Measurements from ENCODE around the gene TRIM31.

TRIM31 gene

DNA sequence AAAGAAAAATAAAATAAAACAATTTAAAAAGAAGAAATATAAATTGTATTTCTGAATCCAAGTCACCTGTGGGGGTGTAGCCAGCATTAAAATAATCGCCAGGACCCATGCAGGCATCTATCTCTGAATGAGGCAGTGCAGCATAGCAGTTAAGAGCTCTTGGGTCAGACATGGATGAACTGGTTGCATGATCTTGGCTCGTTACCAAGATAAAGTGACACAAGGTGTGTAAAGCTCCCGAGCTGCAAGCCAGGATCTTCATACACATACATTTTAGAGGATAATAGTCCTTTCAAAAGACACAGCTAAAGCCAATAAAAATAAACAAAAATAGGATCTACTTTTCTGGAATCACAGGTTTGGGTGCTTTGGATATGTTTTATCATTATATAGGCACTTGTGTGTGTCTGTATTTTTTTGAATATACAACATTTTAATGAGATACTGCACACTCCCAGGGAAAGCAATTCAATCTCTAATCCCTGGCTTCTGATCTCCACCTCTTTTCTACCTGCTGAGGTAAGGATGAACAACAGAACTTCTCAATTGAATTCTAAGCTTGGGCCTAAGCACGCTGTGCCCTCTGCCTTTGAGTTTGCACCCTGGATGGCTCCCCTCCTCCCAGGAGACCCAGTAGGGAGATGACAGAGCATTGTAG is 39.3 kb upstream of the TRIM31 start:
- TF ChIP-seq, protein P1, sequence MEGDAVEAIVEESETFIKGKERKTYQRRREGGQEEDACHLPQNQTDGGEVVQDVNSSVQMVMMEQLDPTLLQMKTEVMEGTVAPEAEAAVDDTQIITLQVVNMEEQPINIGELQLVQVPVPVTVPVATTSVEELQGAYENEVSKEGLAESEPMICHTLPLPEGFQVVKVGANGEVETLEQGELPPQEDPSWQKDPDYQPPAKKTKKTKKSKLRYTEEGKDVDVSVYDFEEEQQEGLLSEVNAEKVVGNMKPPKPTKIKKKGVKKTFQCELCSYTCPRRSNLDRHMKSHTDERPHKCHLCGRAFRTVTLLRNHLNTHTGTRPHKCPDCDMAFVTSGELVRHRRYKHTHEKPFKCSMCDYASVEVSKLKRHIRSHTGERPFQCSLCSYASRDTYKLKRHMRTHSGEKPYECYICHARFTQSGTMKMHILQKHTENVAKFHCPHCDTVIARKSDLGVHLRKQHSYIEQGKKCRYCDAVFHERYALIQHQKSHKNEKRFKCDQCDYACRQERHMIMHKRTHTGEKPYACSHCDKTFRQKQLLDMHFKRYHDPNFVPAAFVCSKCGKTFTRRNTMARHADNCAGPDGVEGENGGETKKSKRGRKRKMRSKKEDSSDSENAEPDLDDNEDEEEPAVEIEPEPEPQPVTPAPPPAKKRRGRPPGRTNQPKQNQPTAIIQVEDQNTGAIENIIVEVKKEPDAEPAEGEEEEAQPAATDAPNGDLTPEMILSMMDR (IDR thresholded peaks at IDR 0.05): no peak

GRCh38 chr6:30151580-30151979 is 38.7 kb upstream of the TRIM31 start:
- TF ChIP-seq, protein P1 (IDR thresholded peaks at IDR 0.05): no peak

- TF ChIP-seq, protein P1 (IDR thresholded peaks at IDR 0.05): no peak
Observed at GRCh38 chr6:30150671-30151395, 37.9 kb upstream of the TRIM31 start.

- TF ChIP-seq, protein P1 (IDR thresholded peaks at IDR 0.05): no peak
Observed at GRCh38 chr6:30149858-30150550, 37.1 kb upstream of the TRIM31 start.

- TF ChIP-seq, protein P1 (IDR thresholded peaks at IDR 0.05): no peak
Observed at GRCh38 chr6:30149234-30149633, 36.3 kb upstream of the TRIM31 start.

GRCh38 chr6:30147096-30147495 is 34.2 kb upstream of the TRIM31 start:
- TF ChIP-seq, protein P1 (IDR thresholded peaks at IDR 0.05): no peak

- TF ChIP-seq, protein P1 (IDR thresholded peaks at IDR 0.05): no peak
Observed at GRCh38 chr6:30145818-30146217, 32.9 kb upstream of the TRIM31 start.
